Lower leg skin (tissue), 4 donors: Measurements from ENCODE around the gene C2orf92. TPM values are rescaled to one million over a fixed set of nuclear protein-coding genes. Genes with fewer than 3 reads are reported as not detected.
"Not testable (repeated sequence)": the region's sequence is repeated elsewhere in the genome, so short reads cannot be mapped to it uniquely, and the experiment has no call there.

Source experiments
- DNase-seq, 2 donors: peaks; one replicate each; pipeline ENCODE4 v3.0.0-alpha.2; 2019; ENCODE audit warnings: low spot score in 2 of 2
- H3K4me3 ChIP-seq: fragments of 200-600 bp; sonication (generic); 2 replicates; pipeline ENCODE4 v1.5.1; 2017; ENCODE audit warnings: mild to moderate bottlenecking, low read depth; ENCODE audit not compliant: poor library complexity, severe bottlenecking
- POLR2A ChIP-seq, 2 donors: fragments of 450-650 bp; IDR thresholded peaks; one replicate each; pipeline ENCODE4 v1.6.1; 2016 to 2017; ENCODE audit warnings: antibody characterized with exemption in 2 of 2, mild to moderate bottlenecking in 1 of 2, moderate library complexity in 1 of 2
- WGBS, 2 donors: methylation state at CpG; one replicate each; pipeline ENCODE4 v1.1.5; 2018; 5-methylcytosine and 5-hydroxymethylcytosine counted together
- intact Hi-C: fragments of 100-400 bp; cut with DNase I; formaldehyde crosslinking; loops from one replicate; pipeline ENCODE4 v1.15.0; 2023; ENCODE audit warnings: low total_unique reads
- total RNA-seq, 4 donors: library from RNA; depleted of rRNA; stranded (reverse); fragments of >200 nt; gene quantifications; one replicate each; pipeline ENCODE4 v1.1.0, GENCODE V29; 2016
- TF ChIP-seq, protein P1 (sequence below), 3 donors: fragments of 450-650 bp; IDR thresholded peaks; one replicate each; pipeline ENCODE4 v1.5.1; 2016; ENCODE audit warnings: antibody characterized with exemption in 3 of 3, mild to moderate bottlenecking in 3 of 3, moderate library complexity in 2 of 3

C2orf92 gene
- 10 to 100 TPM in 2 of 4 donors, 1 to 10 TPM in 2; 5.0 to 20.2 (median 13.4) TPM for total RNA-seq

DNA sequence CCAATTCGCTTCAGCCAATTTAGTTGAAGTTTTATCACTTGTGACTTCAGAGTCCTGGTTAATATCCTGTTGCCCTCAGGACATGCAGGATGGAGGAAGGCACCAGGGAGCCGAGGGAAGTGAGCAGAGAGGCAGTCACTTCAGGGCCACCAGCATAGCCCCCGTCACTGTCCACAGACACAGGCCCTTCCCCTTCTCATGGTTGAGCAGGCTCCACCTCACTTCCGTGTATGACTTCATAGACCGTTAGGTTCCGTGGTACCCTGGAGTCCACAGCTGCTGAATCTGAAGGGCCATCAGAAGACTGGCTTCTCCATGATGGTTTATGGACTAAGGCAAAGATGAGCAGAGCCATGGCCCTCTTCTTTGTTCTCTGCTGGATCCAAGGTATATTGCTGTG, at the start of gene C2orf92:
Gene C2orf92 (plus strand): TSS at position 266 of the 400 bp plus-strand sequence. CDS start 76 bp downstream, at position 342.
- TF ChIP-seq, protein P1, sequence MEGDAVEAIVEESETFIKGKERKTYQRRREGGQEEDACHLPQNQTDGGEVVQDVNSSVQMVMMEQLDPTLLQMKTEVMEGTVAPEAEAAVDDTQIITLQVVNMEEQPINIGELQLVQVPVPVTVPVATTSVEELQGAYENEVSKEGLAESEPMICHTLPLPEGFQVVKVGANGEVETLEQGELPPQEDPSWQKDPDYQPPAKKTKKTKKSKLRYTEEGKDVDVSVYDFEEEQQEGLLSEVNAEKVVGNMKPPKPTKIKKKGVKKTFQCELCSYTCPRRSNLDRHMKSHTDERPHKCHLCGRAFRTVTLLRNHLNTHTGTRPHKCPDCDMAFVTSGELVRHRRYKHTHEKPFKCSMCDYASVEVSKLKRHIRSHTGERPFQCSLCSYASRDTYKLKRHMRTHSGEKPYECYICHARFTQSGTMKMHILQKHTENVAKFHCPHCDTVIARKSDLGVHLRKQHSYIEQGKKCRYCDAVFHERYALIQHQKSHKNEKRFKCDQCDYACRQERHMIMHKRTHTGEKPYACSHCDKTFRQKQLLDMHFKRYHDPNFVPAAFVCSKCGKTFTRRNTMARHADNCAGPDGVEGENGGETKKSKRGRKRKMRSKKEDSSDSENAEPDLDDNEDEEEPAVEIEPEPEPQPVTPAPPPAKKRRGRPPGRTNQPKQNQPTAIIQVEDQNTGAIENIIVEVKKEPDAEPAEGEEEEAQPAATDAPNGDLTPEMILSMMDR (IDR thresholded peaks at IDR 0.05), result no peak
- TF ChIP-seq POLR2A (IDR thresholded peaks at IDR 0.05), result no peak
- no peak for DNase-seq
- intact Hi-C loops, result loop anchor here (5.0 kb wide), 1 partner anchor 1427 kb away; no protein-coding TSS in a partner anchor
- WGBS, 2 donors, result 93% methylated on average over 6 of the region's 6 CpGs
- H3K4me3 ChIP-seq, result no peak within 1 kb of the TSS

DNA sequence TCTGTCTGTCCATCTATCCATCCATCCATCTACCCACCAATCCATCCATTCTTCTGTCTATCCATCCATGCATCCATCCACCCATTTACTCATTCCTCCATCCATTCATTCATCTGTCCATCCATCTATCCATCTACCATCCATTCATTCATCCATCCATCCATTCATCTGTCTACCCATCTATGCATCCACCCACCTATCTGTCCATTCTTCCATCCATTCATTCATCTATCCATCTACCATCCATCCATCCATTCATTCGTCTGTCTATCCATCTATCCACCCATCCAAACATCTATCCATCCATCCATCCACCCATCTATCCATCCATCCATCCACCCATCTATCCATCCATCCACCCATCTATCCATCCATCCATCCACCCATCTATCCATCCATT, 49.0 kb upstream of the C2orf92 start:
- intact Hi-C loops, H3K4me3 ChIP-seq, DNase-seq: not testable (repeated sequence)
- 100% methylated on average over 1 of the region's 1 CpG for WGBS, 2 donors

DNA sequence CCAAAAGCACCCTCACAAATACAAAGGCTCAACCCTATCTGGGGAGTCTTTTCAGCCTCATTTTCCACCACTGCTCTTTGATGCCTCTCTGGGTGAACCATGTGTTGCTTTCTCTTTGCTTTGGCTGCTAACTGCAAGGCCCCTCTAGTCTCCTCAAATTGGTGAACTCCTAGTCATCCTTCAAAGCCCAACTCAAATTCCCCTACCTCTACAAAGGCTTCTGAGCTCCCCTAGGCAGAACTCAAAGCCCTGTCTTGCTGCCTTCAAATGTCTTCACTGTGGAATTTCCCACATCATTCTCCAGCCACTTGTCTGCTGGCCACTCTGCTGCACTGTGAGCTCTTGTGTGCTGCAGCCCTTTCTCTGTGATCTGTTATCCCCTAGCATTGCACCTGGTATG, 46.5 kb upstream of the C2orf92 start:
- H3K4me3 ChIP-seq, intact Hi-C loops, DNase-seq: not testable (repeated sequence)

DNA sequence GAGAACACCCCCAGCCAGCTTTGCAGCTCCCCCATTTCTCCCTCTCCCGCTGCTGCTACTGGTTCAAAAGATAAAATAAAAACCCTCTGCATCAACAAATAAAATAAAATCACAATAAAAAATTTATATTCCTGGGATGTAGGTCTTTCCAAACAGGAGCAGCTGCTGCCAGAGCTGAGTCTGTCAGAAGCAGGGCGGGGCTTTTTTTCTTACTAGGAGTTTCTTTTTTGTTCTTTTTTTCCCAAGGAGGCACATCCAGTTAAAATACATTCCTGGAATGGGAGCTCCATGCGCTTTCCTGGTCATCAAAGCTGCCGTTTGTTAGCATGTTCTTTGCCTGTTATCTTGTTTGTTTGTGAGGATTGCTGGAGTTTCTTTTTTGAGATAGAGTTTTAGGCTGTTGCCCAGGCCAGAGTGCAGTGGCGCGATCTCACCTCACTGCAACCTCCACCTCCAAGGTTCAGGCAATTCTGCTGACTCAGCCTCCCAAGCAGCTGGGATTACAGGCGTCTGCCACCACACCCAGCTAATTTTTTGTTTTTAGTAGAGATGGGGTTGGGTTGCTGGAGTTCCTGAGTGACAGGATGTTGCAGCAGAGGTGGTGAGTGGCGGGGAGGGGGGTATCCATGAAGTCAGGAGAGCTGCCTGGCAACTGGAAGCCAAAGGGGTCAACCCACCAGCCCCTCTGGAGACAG, 44.0 kb upstream of the C2orf92 start:
- intact Hi-C loops, H3K4me3 ChIP-seq, DNase-seq: not testable (repeated sequence)
- WGBS, 2 donors, result 17 to 38% methylated on average over 2 of the region's 8 CpGs

DNA sequence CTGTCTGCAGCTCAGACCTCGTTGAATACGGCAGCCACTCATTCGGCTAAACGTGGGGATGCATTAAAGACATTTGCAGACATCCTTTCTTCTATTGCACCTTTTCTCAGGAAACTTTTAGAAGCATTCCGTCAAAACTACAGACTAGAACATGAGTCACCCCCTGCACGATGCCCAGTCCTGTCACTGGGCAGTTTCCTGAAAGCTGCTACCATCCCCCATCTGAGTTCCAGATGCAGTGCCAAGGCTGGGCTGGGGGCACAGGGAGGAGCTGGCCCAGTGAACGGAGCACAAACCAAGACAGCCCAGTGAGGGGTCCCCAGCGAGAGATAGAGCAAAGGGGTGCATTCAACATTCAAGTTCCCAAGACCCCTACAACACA, 43.5 kb upstream of the C2orf92 start:
- DNase-seq, intact Hi-C loops, H3K4me3 ChIP-seq: not testable (repeated sequence)
- WGBS, 2 donors, result 78 to 91% methylated on average over 8 of the region's 8 CpGs

DNA sequence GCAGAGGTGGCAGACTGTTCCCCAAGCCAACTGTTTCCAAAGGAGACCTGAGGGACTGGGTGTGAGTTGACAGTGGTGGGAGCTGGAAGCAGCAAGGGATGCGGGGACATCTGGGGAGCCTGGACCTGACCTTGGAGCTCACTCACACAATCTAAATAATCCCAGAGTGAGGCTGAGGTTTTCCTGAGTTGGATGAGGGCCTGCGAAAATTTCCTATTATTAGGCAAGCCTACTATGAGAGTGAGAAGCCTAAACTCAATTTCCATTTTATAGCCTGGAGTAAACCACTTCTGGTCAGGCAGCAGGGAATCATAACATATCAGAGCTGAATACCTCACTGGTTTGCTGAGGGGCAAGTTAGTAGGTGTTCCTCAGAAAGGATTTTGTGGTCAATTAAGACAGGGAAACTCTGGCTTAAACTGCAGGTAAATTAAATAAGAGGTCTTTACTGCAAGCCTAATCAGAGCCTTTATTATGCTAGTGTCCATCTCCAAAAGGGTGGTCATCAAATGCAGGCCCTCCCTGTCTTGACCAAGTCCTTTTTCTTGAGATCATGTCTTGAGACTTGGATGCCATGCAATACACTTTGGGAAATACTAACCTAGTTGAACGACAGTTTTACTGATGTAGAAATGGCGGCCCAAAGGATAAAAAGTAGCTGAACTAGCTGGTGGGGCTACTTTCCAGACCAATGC, 25.3 kb upstream of the C2orf92 start:
- intact Hi-C loops, result no loop called here
- DNase-seq, result no peak
- H3K4me3 ChIP-seq, result no peak overlapping the region
- TF ChIP-seq, protein P1 (IDR thresholded peaks at IDR 0.05), result no peak
- TF ChIP-seq POLR2A (IDR thresholded peaks at IDR 0.05), result no peak
- WGBS, 2 donors, result 94 to 96% methylated on average over 4 of the region's 4 CpGs

DNA sequence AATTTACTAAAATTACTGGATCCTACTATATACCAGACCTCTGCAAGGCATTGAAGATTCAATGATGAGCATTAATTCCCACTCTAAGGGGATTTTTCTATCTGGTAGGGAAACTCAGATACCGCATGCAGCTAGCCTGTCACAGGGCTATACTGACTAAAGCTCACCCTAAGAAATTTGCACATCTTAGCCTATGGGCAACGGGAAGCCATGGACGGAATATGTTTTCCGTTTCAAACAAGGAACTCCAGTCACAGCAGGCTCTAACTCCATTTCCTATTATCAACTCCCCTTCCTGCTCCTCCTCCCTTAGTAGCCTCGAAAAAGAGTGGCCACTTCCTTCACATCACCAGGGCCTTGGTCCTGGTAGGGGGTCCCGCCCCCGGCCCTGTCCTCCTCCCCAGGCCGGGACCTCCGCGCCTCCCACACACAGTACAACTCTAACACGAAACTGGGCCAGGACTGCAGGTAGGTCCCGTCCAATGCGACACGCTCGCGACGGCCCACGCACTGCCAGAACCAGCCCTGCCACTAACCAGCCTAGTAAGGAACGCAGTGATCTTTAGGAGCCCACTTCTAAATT, 24.3 kb upstream of the C2orf92 start:
- peak overlapping the region; percentile 14 for H3K4me3 ChIP-seq
- intact Hi-C loops, result no loop called here
- TF ChIP-seq, protein P1 (IDR thresholded peaks at IDR 0.05), result no peak
- TF ChIP-seq POLR2A (IDR thresholded peaks at IDR 0.05), result no peak
- 7 to 9% methylated on average over 18 to 19 of the region's 19 CpGs for WGBS, 2 donors
- no peak for DNase-seq
